ENCODE data around the gene MSL2. TPM values are rescaled to one million over a fixed set of nuclear protein-coding genes. Genes with fewer than 3 reads are reported as not detected.

Gene MSL2
- total and polyA plus RNA-seq, 2 of the 4 experiments (the other 2 are of a cell fraction) = 7.1 to 13.6 TPM

GRCh38 chr3:136195258-136196063 lies 674 bp downstream of the MSL2 start:
- 0 out of 2 replicates have a peak overlapping the region, but pooled peaks have one; percentile 17 for H2BK20ac ChIP-seq (ENCODE audit: low read depth, low read length)
- dilution Hi-C loops (cut with HindIII; ENCODE audit: low sequenced_read_pairs, unreplicated experiment) = no loop called here
- peak overlapping the region; percentile 98 for H2BK5ac ChIP-seq (ENCODE audit: low read depth, low read length, poor library complexity, severe bottlenecking)
- H2AFZ ChIP-seq (replicated peaks; ENCODE audit: low read length, poor library complexity) = peak overlapping the region; percentile 99
- WGBS, 2 experiments (ENCODE audit: extremely low coverage in 2 of 2, insufficient read length in 1 of 2) = 0% methylated on average over 41 of the region's 103 CpGs; no CpG with 5 or more reads in 1 of the 2 experiments
- peak overlapping the region; percentile 59 for H3K18ac ChIP-seq (ENCODE audit: low read depth, low read length)
- H3K79me1 ChIP-seq (ENCODE audit: low read depth in 1 of 2, low read length in 2 of 2) = peaks cover 0 to 15% of the 10 kb centered on the region in 2 experiments; a peak in 2 of 4 replicates
- DNase-seq = peak; percentile 64
- peak overlapping the region; percentile 91; the same call in 1 of the 2 replicates for H3K56ac ChIP-seq (ENCODE audit: extremely low read depth, insufficient read depth, low read length)
- BruUV-seq (replicated peaks) = no TSS peak
- no peaks in the 10 kb centered on the region for H3K27me3 ChIP-seq (ENCODE audit: control insufficient read depth, insufficient read depth, low read length)
- H2AK5ac ChIP-seq (ENCODE audit: low read depth, low read length) = peak overlapping the region; percentile 81
- TF ChIP-seq RAD21 (IDR thresholded peaks at IDR 0.05; ENCODE audit: low read length) (no peak; the same call in 1 of the 2 replicates), BHLHE40 (IDR thresholded peaks at IDR 0.05; ENCODE audit: low read depth, low read length) (peak; percentile 68)
- H4K91ac ChIP-seq (ENCODE audit: insufficient read depth, low read depth, low read length) = peak overlapping the region; percentile 72
- no peaks in the 10 kb centered on the region for H3K9me3 ChIP-seq (ENCODE audit: control insufficient read depth, insufficient read depth, low read length)
- in situ Hi-C loops (cut with MboI; ENCODE audit: low sequenced_read_pairs) = no loop called here
- no peak overlapping the region for H2BK15ac ChIP-seq (ENCODE audit: low read depth, low read length)
- intact Hi-C loops (cut with micrococcal nuclease) = loop anchor here (1.0 to 5.0 kb wide), 6 partner anchors 53 to 817 kb away; partner anchors contain the start of genes NCK1, PCCB and STAG1
- H3K9me1 ChIP-seq (ENCODE audit: insufficient read depth, low read length) = peaks cover 4% of the 10 kb centered on the region
- H3K4me1 ChIP-seq (ENCODE audit: control insufficient read depth, insufficient read depth, low read length) = peaks cover 5% of the 10 kb centered on the region
- ChIA-PET CTCF (interaction anchor here (0.8 kb wide), 2 partner anchors 56 to 557 kb away, joined by 3 read pairs; partner anchors contain the start of gene STAG1), POLR2A (ENCODE audit: unreplicated experiment) (interaction anchor here (0.6 to 1.0 kb wide), 3 partner anchors 14 to 735 kb away, joined by 3 read pairs; no protein-coding TSS in a partner anchor)
- H3K9ac ChIP-seq (ENCODE audit: low read depth, low read length) = peak overlapping the region; percentile 93
- H2BK120ac ChIP-seq (ENCODE audit: low read depth, low read length) = peak overlapping the region; percentile 53; the same call in 1 of the 2 replicates
- peak overlapping the region; percentile 74 for H3K4me2 ChIP-seq (ENCODE audit: low read depth, low read length)
- H4K20me1 ChIP-seq (ENCODE audit: insufficient read depth, low read length) = peaks cover 53% of the 10 kb centered on the region
- H3K4ac ChIP-seq (ENCODE audit: low read depth, low read length) = peak overlapping the region; percentile 86
- peak overlapping the region; percentile 93 for H3K14ac ChIP-seq (replicated peaks; ENCODE audit: low read depth, low read length)
- peak overlapping the region; percentile 97 for H2AK9ac ChIP-seq (replicated peaks; ENCODE audit: low read depth, low read length, poor library complexity)
- H3K23ac ChIP-seq (ENCODE audit: low read depth, low read length) = peak overlapping the region; percentile 98
- peak overlapping the region in 1 of 2 experiments; percentile 83; a peak in 2 of 4 replicates for H4K8ac ChIP-seq (ENCODE audit: low read depth in 2 of 2, low read length in 2 of 2)
- no peaks in the 10 kb centered on the region for H3K36me3 ChIP-seq (ENCODE audit: control insufficient read depth, insufficient read depth, low read length)
- H3K27ac ChIP-seq (ENCODE audit: insufficient read depth, low read length) = peak overlapping the region; percentile 81
- ATAC-seq (ENCODE audit: low read depth) = peak; percentile 59
- peak overlapping the region; percentile 56 for H4K5ac ChIP-seq (ENCODE audit: low read depth, low read length)
- peak overlapping the region; percentile 97 for H3K4me3 ChIP-seq (ENCODE audit: insufficient read depth, low read depth, low read length)

Measured in IMR-90 (cell line).